ENCODE results near the gene LONRF3. TPM values are rescaled to one million over a fixed set of nuclear protein-coding genes. Genes with fewer than 3 reads are reported as not detected.
A peak's percentile ranks its signal among the peaks of the same experiment; 100 is the strongest.
"Not testable (repeated sequence)": the region's sequence is repeated elsewhere in the genome, so short reads cannot be mapped to it uniquely, and the experiment has no call there.

LONRF3 gene
- total RNA-seq, 1 experiment from 2014 or later = 6.3 TPM

DNA sequence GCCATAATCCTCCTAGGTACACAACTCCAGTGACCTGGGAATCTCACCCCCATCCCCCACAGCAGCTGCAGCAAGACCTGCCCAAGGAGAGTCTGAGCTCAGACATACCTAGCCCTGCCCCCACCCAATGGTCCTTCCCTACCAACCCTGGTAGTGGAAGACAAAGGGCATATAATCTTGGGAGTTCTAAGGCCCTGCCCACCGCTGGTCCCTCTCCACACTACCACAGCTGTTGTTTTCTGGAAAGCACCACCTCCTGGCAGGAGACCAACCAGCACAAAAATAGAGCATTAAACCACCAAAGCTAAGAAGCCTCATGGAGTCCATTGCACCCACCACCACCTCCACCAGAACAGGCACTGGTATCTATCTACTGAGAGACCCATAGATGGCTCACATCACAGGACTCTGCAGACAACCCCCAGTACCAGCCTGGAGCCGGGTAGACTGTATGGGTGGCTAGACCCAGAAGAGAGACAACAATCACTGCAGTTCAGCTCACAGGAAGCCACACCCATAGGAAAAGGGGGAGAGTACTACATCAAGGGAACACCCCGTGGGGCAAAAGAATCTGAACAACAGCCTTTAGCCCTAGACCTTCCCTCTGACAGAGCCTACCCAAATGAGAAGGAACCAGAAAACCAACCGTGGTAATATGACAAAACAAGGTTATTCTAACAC lies 18.2 kb downstream of the LONRF3 start:
- not testable (repeated sequence) for H3K27ac ChIP-seq (ENCODE audit: low read length); H3K9me2 ChIP-seq (replicated peaks; ENCODE audit: insufficient read depth, low read length); H4K20me1 ChIP-seq (ENCODE audit: insufficient read depth, low read depth, low read length); H3K36me3 ChIP-seq (ENCODE audit: insufficient read depth, low read length); DNase-seq; H3K4me3 ChIP-seq (ENCODE audit: low read length); H3K79me2 ChIP-seq (ENCODE audit: low read length); H3K9me3 ChIP-seq (ENCODE audit: low read length); H2AFZ ChIP-seq (ENCODE audit: low read length); H3K27me3 ChIP-seq (ENCODE audit: low read length); H3K4me2 ChIP-seq (ENCODE audit: low read depth, low read length, poor library complexity, severe bottlenecking); H3K9ac ChIP-seq (ENCODE audit: low read length)
- H3K4me1 ChIP-seq (ENCODE audit: low read length) = peaks cover 30% of the 10 kb centered on the region

DNA sequence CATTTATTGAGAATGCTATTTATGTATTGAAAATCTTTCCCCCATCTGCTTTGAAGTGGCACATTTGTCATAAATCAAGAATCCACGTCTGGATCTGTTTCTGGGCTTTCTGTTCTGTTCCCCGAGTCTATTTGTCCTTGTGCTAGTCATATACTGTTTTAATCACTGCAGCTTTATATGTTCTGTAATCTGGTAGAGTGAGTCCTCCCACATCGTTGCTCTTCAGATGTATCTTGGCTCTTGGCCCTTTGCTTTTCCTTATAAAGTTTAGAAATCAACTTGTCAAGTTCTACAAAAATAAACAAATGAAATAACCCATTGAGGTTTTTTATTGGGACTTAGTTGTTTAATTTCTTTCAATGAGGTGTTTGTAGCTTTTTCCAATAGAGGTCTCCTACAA lies 29.0 kb downstream of the LONRF3 start:
- no peak overlapping the region for H3K27ac ChIP-seq (ENCODE audit: low read length)
- H3K4me1 ChIP-seq (ENCODE audit: low read length) = peaks cover 38% of the 10 kb centered on the region
- H3K79me2 ChIP-seq (ENCODE audit: low read length) = peaks cover 8% of the 10 kb centered on the region; the same call in 1 of the 2 replicates
- no peaks in the 10 kb centered on the region for H3K9me3 ChIP-seq (ENCODE audit: low read length)
- H3K4me2 ChIP-seq (ENCODE audit: low read depth, low read length, poor library complexity, severe bottlenecking) = no peak overlapping the region
- H3K9me2 ChIP-seq (replicated peaks; ENCODE audit: insufficient read depth, low read length) = no peaks in the 10 kb centered on the region
- no peak overlapping the region for H3K9ac ChIP-seq (ENCODE audit: low read length)
- no peak overlapping the region for H2AFZ ChIP-seq (ENCODE audit: low read length)
- DNase-seq = no peak
- peaks cover 2% of the 10 kb centered on the region; the same call in 1 of the 2 replicates for H3K27me3 ChIP-seq (ENCODE audit: low read length)
- H4K20me1 ChIP-seq (ENCODE audit: insufficient read depth, low read depth, low read length) = no peaks in the 10 kb centered on the region
- no peaks in the 10 kb centered on the region for H3K36me3 ChIP-seq (ENCODE audit: insufficient read depth, low read length)
- H3K4me3 ChIP-seq (ENCODE audit: low read length) = no peak overlapping the region

DNA sequence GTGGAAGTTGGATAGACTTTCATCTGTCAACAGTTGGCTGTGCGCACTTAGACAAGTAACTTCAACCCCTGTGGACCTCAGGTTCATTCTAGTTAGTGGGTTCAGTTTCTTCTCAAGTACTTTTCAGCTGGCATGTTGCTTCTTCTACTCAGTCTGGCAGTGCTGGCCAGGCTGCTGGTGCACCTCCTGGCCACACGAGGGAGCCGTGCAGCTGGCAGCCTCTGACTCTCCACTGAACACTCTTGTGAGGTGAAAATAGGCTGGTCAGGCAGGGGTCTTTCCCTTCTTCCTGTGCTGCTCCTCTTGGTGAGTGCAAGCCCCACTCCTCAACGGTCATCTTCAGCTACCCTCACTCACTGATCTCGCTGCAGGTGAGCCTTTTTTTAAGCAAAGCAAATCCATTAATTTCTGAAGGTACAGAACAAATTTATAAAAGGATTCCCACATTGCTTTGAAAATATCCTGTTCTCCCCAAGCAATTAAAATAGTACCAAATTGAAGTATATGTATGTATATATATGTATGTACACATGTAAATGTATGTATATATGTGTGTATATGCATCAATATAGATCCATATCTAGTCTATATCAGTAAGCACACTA lies 30.6 kb downstream of the LONRF3 start:
- Histone ChIP-seq H3K4me2 (ENCODE audit: low read depth, low read length, poor library complexity, severe bottlenecking) (peak overlapping the region; percentile 74), H2AFZ (ENCODE audit: low read length) (0 out of 2 replicates have a peak overlapping the region, but pooled peaks have one; percentile 25), H3K36me3 (ENCODE audit: insufficient read depth, low read length) (no peaks in the 10 kb centered on the region), H3K27ac (ENCODE audit: low read length) (peak overlapping the region; percentile 79), H3K9me2 (replicated peaks; ENCODE audit: insufficient read depth, low read length) (no peaks in the 10 kb centered on the region), H3K27me3 (ENCODE audit: low read length) (peaks cover under 1% of the 10 kb centered on the region; the same call in 1 of the 2 replicates), H3K9ac (ENCODE audit: low read length) (peak overlapping the region; percentile 72), H3K4me3 (ENCODE audit: low read length) (peak overlapping the region; percentile 65), H3K9me3 (ENCODE audit: low read length) (no peaks in the 10 kb centered on the region), H3K4me1 (ENCODE audit: low read length) (peaks cover 53% of the 10 kb centered on the region), H3K79me2 (ENCODE audit: low read length) (peaks cover 8% of the 10 kb centered on the region; the same call in 1 of the 2 replicates), H4K20me1 (ENCODE audit: insufficient read depth, low read depth, low read length) (no peaks in the 10 kb centered on the region)
- peak; percentile 89 for DNase-seq

DNA sequence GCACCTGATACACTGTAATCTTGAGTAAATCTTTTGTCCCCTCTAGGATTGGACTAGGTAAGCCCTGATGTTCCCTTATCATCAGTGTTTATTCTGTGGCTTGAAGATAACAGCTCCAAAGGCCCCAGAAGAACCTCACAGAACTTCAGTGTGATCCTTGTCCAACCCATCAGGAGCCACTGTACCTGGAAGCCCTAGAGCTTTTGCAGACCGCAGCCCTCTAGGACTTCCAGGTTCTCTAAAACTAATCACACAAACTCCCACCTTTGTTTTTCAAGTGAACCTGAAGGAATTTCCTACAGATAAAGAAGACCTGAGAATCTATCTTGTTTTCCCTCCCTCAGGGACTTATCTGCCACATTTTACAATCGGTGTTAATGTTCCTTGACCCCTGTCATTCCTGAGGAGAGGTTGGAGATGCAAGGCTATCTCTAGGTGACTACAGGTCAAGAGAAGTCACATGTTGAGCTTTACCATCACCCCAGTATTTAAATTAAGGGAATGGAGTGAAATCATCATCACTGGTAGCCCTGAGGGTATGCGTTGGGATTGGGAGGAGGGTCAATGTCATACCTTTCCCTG lies 32.9 kb downstream of the LONRF3 start:
- no peak overlapping the region for H2AFZ ChIP-seq (ENCODE audit: low read length)
- H3K27me3 ChIP-seq (ENCODE audit: low read length) = no peaks in the 10 kb centered on the region
- no peaks in the 10 kb centered on the region for H3K9me3 ChIP-seq (ENCODE audit: low read length)
- no peaks in the 10 kb centered on the region for H3K9me2 ChIP-seq (replicated peaks; ENCODE audit: insufficient read depth, low read length)
- H3K4me1 ChIP-seq (ENCODE audit: low read length) = peaks cover 73% of the 10 kb centered on the region
- peaks cover 8% of the 10 kb centered on the region; the same call in 1 of the 2 replicates for H3K79me2 ChIP-seq (ENCODE audit: low read length)
- H3K4me2 ChIP-seq (ENCODE audit: low read depth, low read length, poor library complexity, severe bottlenecking) = peak overlapping the region; percentile 8
- H3K9ac ChIP-seq (ENCODE audit: low read length) = no peak overlapping the region
- H3K27ac ChIP-seq (ENCODE audit: low read length) = peak overlapping the region; percentile 68
- no peaks in the 10 kb centered on the region for H3K36me3 ChIP-seq (ENCODE audit: insufficient read depth, low read length)
- DNase-seq = no peak
- H3K4me3 ChIP-seq (ENCODE audit: low read length) = no peak overlapping the region
- no peaks in the 10 kb centered on the region for H4K20me1 ChIP-seq (ENCODE audit: insufficient read depth, low read depth, low read length)

DNA sequence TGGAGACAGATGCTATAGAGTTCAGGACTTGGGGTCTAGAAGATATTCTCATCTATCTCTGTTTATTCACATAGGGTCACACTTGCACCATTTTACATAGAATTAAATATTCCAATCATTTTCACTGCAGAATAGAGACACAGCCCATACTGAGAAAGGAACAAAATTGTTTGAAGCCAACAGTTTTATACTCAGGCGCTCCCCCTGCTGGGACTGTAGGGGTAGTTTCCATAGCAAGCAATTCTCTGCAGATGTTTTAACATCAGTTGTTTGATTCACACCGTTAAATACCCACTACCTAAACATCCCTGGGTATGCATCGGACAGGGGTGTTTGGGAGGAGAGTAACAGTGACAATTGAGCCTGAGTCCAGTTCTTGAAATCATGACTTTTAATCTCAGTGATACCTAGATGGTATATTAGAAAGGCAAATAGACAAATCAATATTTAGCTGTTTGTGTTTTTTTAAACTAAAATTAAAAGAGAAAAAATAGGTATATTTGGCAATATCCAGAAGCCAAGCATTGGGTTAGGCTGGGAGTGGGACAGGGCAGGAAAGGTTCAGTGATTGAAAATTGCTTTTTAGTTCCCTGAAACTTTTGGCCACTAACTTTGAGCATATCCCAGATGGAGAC lies 33.8 kb downstream of the LONRF3 start:
- no peak overlapping the region for H2AFZ ChIP-seq (ENCODE audit: low read length)
- H3K9ac ChIP-seq (ENCODE audit: low read length) = peak overlapping the region; percentile 36
- peak; percentile 79 for DNase-seq
- peaks cover 8% of the 10 kb centered on the region; the same call in 1 of the 2 replicates for H3K79me2 ChIP-seq (ENCODE audit: low read length)
- H4K20me1 ChIP-seq (ENCODE audit: insufficient read depth, low read depth, low read length) = no peaks in the 10 kb centered on the region
- H3K27ac ChIP-seq (ENCODE audit: low read length) = peak overlapping the region; percentile 95
- H3K36me3 ChIP-seq (ENCODE audit: insufficient read depth, low read length) = no peaks in the 10 kb centered on the region
- H3K4me2 ChIP-seq (ENCODE audit: low read depth, low read length, poor library complexity, severe bottlenecking) = peak overlapping the region; percentile 64
- no peak overlapping the region for H3K4me3 ChIP-seq (ENCODE audit: low read length)
- peaks cover 83% of the 10 kb centered on the region for H3K4me1 ChIP-seq (ENCODE audit: low read length)
- H3K9me2 ChIP-seq (replicated peaks; ENCODE audit: insufficient read depth, low read length) = no peaks in the 10 kb centered on the region
- H3K27me3 ChIP-seq (ENCODE audit: low read length) = no peaks in the 10 kb centered on the region
- no peaks in the 10 kb centered on the region for H3K9me3 ChIP-seq (ENCODE audit: low read length)

DNA sequence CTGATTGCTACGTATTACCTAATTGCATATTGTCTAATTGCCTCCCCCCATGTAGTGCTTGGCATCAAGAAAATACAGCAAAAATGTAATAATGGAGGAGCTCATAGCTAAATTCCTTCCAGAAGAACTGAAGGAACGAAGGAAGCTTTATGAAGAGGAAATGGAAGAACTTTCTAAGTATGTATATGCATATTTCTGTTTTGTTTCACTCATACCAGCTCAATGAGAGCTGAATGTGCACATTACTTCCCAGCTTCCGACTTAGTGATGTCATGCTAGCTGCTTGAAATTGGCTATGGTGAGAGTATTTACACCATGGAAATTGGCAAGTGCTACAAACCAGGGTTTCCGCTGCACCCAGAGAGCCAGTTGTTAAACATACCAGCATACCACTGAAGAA lies 34.7 kb downstream of the LONRF3 start:
- no peak for DNase-seq
- Histone ChIP-seq H2AFZ (ENCODE audit: low read length) (no peak overlapping the region), H3K4me2 (ENCODE audit: low read depth, low read length, poor library complexity, severe bottlenecking) (peak overlapping the region; percentile 64), H3K27me3 (ENCODE audit: low read length) (no peaks in the 10 kb centered on the region), H3K9me3 (ENCODE audit: low read length) (no peaks in the 10 kb centered on the region), H3K9me2 (replicated peaks; ENCODE audit: insufficient read depth, low read length) (no peaks in the 10 kb centered on the region), H3K36me3 (ENCODE audit: insufficient read depth, low read length) (no peaks in the 10 kb centered on the region), H3K79me2 (ENCODE audit: low read length) (peaks cover 8% of the 10 kb centered on the region; the same call in 1 of the 2 replicates), H3K9ac (ENCODE audit: low read length) (peak overlapping the region; percentile 36; the same call in 1 of the 2 replicates), H3K27ac (ENCODE audit: low read length) (peak overlapping the region; percentile 95), H3K4me3 (ENCODE audit: low read length) (no peak overlapping the region; the same call in 1 of the 2 replicates), H3K4me1 (ENCODE audit: low read length) (peaks cover 85% of the 10 kb centered on the region), H4K20me1 (ENCODE audit: insufficient read depth, low read depth, low read length) (no peaks in the 10 kb centered on the region)

DNA sequence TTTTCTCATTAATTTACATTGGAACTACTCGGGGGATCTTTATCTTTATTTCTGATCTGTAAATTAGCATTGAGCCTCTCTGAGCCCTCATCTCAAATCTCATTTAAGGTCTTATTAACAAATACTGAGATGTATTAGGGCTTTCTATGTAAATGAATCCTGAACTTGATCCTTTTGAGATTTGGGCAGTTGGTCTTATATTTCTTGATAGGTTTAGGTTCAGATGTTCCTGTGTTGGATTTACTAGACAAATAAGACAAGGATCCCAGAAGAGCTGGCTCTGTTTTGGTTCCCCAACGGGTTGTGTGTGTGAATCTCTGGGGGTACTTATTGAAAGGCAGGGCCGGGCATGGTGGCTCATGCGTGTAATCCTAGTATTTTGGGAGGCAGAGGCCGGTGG lies 36.1 kb downstream of the LONRF3 start:
- Histone ChIP-seq H3K79me2 (ENCODE audit: low read length) (peaks cover 6% of the 10 kb centered on the region; the same call in 1 of the 2 replicates), H3K27ac (ENCODE audit: low read length) (peak overlapping the region; percentile 95), H3K9me3 (ENCODE audit: low read length) (no peaks in the 10 kb centered on the region), H3K4me3 (ENCODE audit: low read length) (0 out of 2 replicates have a peak overlapping the region, but pooled peaks have one; percentile 30), H3K4me2 (ENCODE audit: low read depth, low read length, poor library complexity, severe bottlenecking) (peak overlapping the region; percentile 64), H3K36me3 (ENCODE audit: insufficient read depth, low read length) (no peaks in the 10 kb centered on the region), H3K27me3 (ENCODE audit: low read length) (no peaks in the 10 kb centered on the region), H2AFZ (ENCODE audit: low read length) (no peak overlapping the region), H3K4me1 (ENCODE audit: low read length) (peaks cover 91% of the 10 kb centered on the region), H3K9ac (ENCODE audit: low read length) (peak overlapping the region; percentile 60; the same call in 1 of the 2 replicates), H4K20me1 (ENCODE audit: insufficient read depth, low read depth, low read length) (no peaks in the 10 kb centered on the region), H3K9me2 (replicated peaks; ENCODE audit: insufficient read depth, low read length) (no peaks in the 10 kb centered on the region)
- DNase-seq = peak; percentile 92

DNA sequence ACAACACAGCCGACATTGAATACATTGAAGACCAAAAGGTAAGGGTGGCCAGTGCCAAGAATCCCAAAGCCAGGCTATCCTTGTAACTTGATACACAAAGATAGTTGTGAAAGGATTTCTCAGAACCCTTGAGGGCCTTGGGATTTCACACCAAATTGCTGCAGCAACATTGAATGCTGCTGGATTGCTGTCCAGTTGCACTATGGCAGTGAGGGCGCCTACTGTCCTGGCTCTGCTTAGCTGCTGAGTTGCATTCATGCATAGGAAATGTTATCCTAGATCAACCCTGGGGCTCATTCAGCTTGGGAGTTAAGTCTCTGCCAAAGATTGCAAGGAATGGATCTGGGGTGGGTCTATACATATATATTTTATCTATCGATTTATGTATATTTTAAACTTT lies 38.7 kb downstream of the LONRF3 start:
- H3K9ac ChIP-seq (ENCODE audit: low read length) = peak overlapping the region; percentile 57; the same call in 1 of the 2 replicates
- H3K9me3 ChIP-seq (ENCODE audit: low read length) = peaks cover 12% of the 10 kb centered on the region
- H3K4me1 ChIP-seq (ENCODE audit: low read length) = peaks cover 84% of the 10 kb centered on the region
- no peaks in the 10 kb centered on the region for H3K9me2 ChIP-seq (replicated peaks; ENCODE audit: insufficient read depth, low read length)
- no peak overlapping the region for H3K4me3 ChIP-seq (ENCODE audit: low read length)
- H3K36me3 ChIP-seq (ENCODE audit: insufficient read depth, low read length) = peaks cover 19% of the 10 kb centered on the region
- no peaks in the 10 kb centered on the region for H3K79me2 ChIP-seq (ENCODE audit: low read length)
- no peak for DNase-seq
- peak overlapping the region; percentile 9 for H3K4me2 ChIP-seq (ENCODE audit: low read depth, low read length, poor library complexity, severe bottlenecking)
- no peaks in the 10 kb centered on the region for H4K20me1 ChIP-seq (ENCODE audit: insufficient read depth, low read depth, low read length)
- no peak overlapping the region for H2AFZ ChIP-seq (ENCODE audit: low read length)
- H3K27me3 ChIP-seq (ENCODE audit: low read length) = no peaks in the 10 kb centered on the region
- H3K27ac ChIP-seq (ENCODE audit: low read length) = peak overlapping the region; percentile 95

All from Karpas-422 (cell line).